ENCODE data around the gene NVL.

- no peak for TF ChIP-seq KLF9 (tag by site-specific recombination; IDR thresholded peaks at IDR 0.05; ENCODE audit: low read depth)
- TF ChIP-seq, protein P1, sequence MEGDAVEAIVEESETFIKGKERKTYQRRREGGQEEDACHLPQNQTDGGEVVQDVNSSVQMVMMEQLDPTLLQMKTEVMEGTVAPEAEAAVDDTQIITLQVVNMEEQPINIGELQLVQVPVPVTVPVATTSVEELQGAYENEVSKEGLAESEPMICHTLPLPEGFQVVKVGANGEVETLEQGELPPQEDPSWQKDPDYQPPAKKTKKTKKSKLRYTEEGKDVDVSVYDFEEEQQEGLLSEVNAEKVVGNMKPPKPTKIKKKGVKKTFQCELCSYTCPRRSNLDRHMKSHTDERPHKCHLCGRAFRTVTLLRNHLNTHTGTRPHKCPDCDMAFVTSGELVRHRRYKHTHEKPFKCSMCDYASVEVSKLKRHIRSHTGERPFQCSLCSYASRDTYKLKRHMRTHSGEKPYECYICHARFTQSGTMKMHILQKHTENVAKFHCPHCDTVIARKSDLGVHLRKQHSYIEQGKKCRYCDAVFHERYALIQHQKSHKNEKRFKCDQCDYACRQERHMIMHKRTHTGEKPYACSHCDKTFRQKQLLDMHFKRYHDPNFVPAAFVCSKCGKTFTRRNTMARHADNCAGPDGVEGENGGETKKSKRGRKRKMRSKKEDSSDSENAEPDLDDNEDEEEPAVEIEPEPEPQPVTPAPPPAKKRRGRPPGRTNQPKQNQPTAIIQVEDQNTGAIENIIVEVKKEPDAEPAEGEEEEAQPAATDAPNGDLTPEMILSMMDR (tag by site-specific recombination; IDR thresholded peaks at IDR 0.05) = no peak
- no peak for TF ChIP-seq ZNF416 (tag by site-specific recombination; IDR thresholded peaks at IDR 0.05)
Observed at GRCh38 chr1:224373008-224373590, 43.1 kb upstream of the NVL start.

Data from HEK293 (cell line).